WI38 (cell line): ENCODE results near the gene GGN.
"Not testable (repeated sequence)": the region's sequence is repeated elsewhere in the genome, so short reads cannot be mapped to it uniquely, and the experiment has no call there.

Experiments used
- H3K4me3 ChIP-seq: 2 replicates; pipeline ENCODE4 v1.5.1; 2011; ENCODE audit warnings: low read depth, mild to moderate bottlenecking, control low read depth, low read length
- TF ChIP-seq, protein P1 (sequence below): IDR thresholded peaks from 2 replicates; pipeline ENCODE4 v1.5.1; 2012; ENCODE audit warnings: low read depth, mild to moderate bottlenecking, control low read depth, low read length

Gene GGN

GRCh38 chr19:38420935-38421334, 33.1 kb upstream of the GGN start:
- H3K4me3 ChIP-seq: no peak overlapping the region
- TF ChIP-seq, protein P1, sequence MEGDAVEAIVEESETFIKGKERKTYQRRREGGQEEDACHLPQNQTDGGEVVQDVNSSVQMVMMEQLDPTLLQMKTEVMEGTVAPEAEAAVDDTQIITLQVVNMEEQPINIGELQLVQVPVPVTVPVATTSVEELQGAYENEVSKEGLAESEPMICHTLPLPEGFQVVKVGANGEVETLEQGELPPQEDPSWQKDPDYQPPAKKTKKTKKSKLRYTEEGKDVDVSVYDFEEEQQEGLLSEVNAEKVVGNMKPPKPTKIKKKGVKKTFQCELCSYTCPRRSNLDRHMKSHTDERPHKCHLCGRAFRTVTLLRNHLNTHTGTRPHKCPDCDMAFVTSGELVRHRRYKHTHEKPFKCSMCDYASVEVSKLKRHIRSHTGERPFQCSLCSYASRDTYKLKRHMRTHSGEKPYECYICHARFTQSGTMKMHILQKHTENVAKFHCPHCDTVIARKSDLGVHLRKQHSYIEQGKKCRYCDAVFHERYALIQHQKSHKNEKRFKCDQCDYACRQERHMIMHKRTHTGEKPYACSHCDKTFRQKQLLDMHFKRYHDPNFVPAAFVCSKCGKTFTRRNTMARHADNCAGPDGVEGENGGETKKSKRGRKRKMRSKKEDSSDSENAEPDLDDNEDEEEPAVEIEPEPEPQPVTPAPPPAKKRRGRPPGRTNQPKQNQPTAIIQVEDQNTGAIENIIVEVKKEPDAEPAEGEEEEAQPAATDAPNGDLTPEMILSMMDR: no peak

- TF ChIP-seq, protein P1: no peak
- H3K4me3 ChIP-seq: peak overlapping the region; percentile 17; the same call in 1 of the 2 replicates
Observed at GRCh38 chr19:38417544-38418506, 30.0 kb upstream of the GGN start.

DNA sequence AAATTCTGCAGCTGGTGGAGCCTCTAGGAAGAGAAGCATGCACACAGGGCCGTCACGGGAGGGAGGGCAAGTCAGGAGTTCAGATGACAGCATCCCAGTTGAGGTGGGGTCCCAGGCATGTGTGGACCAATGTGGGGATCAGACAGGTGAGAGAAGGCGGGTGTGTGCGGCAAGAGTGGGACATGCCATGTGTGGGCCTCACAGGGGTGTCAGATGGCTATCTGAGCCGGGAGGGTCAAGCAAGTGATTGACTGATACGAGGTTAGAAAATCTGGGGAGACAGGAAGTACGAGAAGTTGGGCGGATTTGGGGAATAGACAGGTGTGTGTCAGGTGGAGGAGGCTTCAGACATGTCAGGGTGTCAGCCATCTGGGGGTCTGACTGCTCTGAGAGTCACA, 29.3 kb upstream of the GGN start:
- TF ChIP-seq, protein P1: no peak
- no peak overlapping the region for H3K4me3 ChIP-seq

GRCh38 chr19:38413416-38413815, 25.6 kb upstream of the GGN start:
- TF ChIP-seq, protein P1: no peak
- no peak overlapping the region for H3K4me3 ChIP-seq

DNA sequence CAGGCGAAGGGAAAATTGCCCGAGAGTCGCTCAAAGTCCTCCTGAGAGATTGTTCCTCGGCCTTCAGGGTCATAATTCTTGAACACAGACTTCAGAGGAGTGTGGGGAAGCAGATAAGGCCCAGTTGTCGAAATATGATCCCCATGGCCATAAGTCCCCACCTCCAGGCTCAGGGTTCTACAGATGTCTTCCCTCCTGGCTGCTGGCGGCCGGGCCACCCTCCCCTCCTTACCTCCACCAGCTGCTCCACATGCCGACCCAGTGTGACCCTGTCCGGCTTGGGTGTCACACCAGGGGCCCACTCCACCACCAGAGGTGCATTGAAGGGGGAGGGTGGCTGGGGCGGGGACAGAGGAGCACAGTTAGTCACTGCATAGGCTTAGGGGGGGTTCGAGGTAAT, 25.1 kb upstream of the GGN start:
- H3K4me3 ChIP-seq: no peak overlapping the region
- TF ChIP-seq, protein P1: no peak

DNA sequence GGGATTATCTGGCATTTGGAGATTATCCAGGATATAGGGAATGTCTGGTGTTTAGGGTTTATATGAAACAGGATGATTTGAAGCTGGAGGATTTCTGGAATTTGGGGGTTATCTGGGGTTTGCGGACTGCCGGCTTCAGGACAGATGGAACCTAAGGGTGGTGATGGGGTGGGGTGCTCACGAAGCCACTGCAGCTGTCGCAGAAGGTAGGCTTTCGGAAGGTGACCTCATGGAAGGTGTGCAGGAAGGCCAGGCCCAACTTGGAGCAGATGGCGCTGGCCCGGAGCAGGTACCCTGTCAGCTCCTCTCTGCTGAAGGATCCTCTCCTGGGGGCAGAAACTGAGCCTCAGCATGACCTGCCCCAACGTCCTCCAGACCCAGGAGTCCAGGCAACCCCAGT, 24.7 kb upstream of the GGN start:
- no peak overlapping the region for H3K4me3 ChIP-seq
- TF ChIP-seq, protein P1: no peak

DNA sequence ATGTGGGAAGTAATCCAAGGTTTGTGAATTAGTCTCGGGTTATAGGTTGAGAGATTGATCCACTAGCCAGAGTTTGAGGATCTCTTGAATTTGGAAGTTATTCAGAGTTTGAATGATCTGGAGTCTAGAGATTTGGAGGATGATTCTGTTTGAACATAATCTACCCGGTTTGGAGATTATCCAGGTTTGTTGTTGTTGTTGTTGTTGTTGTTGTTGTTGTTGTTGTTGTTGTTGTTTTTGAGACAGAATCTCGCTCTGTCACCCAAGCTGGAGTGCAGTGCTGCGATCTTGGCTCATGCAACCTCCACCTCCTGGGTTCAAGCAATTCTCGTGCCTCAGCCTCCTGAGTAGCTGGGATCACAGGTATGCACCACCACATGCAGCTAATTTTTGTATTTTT, 24.1 kb upstream of the GGN start:
- H3K4me3 ChIP-seq: not testable (repeated sequence)
